HepG2 (cell line): ENCODE measurements around the gene RANBP3L. TPM values are rescaled to one million over a fixed set of nuclear protein-coding genes. Genes with fewer than 3 reads are reported as not detected.

Experiments used
- ETS1 ChIP-seq: sonication (generic); formaldehyde crosslinking; IDR thresholded peaks from 2 replicates; pipeline ENCODE4 v1.4.0; 2020; ENCODE audit warnings: missing genetic modification reagents
- FOXA1 ChIP-seq, 2 experiments: fragments of 450-650 bp in 1 of 2; sonication (generic) in 1 of 2; formaldehyde crosslinking in 1 of 2; IDR thresholded peaks; 2 replicates each; pipeline versions ENCODE4 v1.4.0 to v1.6.1; 2016 to 2020; ENCODE audit warnings: missing genetic modification reagents in 1 of 2
- FOXA3 ChIP-seq: IDR thresholded peaks from 2 replicates; pipeline ENCODE4 v1.6.1; 2016; ENCODE audit warnings: missing genetic modification reagents, missing compliant biosample characterization
- FOXP1 ChIP-seq, 2 experiments: fragments of 450-650 bp in 1 of 2; IDR thresholded peaks; 2 replicates each; pipeline ENCODE4 v1.6.1; 2017 to 2018; ENCODE audit warnings: antibody characterized with exemption in 1 of 2
- GATA4 ChIP-seq: sonication (generic); IDR thresholded peaks from 2 replicates; pipeline ENCODE4 v1.6.1; 2016; ENCODE audit warnings: antibody characterized with exemption, low read depth, borderline replicate concordance
- HMG20B ChIP-seq: conservative IDR thresholded peaks from 2 replicates; pipeline ENCODE4 v1.6.1; 2016; ENCODE audit warnings: missing genetic modification reagents, missing compliant biosample characterization
- HNF4G ChIP-seq, 2 experiments: sonication (generic) in 1 of 2; formaldehyde crosslinking in 1 of 2; IDR thresholded peaks; 2 replicates each; pipeline versions ENCODE4 v1.4.0 to v1.6.1; 2011 to 2020; ENCODE audit warnings: borderline replicate concordance in 2 of 2, low read depth in 2 of 2, mild to moderate bottlenecking in 2 of 2, low read length in 1 of 2, missing genetic modification reagents in 1 of 2, moderate library complexity in 1 of 2
- HOXA5 ChIP-seq: sonication (generic); formaldehyde crosslinking; IDR thresholded peaks from 2 replicates; pipeline ENCODE4 v1.4.0; 2020; ENCODE audit warnings: missing genetic modification reagents
- MXD3 ChIP-seq: IDR thresholded peaks from 2 replicates; pipeline ENCODE4 v1.6.1; 2016; ENCODE audit warnings: mild to moderate bottlenecking, missing biosample characterization, missing genetic modification reagents
- NFIC ChIP-seq: IDR thresholded peaks from 2 replicates; pipeline ENCODE4 v1.6.1; 2012; ENCODE audit warnings: mild to moderate bottlenecking, low read length, inconsistent platforms
- NR2C2 ChIP-seq: sonication (generic); formaldehyde crosslinking; IDR thresholded peaks from 2 replicates; pipeline ENCODE4 v1.4.0; 2020; ENCODE audit warnings: missing genetic modification reagents, mild to moderate bottlenecking, moderate library complexity, borderline replicate concordance
- SALL1 ChIP-seq: sonication (generic); formaldehyde crosslinking; IDR thresholded peaks from 2 replicates; pipeline ENCODE4 v1.8.0; 2022; ENCODE audit warnings: mild to moderate bottlenecking, missing genetic modification reagents
- SNAI1 ChIP-seq: sonication (generic); formaldehyde crosslinking; IDR thresholded peaks from 2 replicates; pipeline ENCODE4 v1.5.0; 2020; ENCODE audit warnings: mild to moderate bottlenecking, missing genetic modification reagents, borderline replicate concordance
- SOX6 ChIP-seq, 2 experiments: fragments of 450-650 bp in 1 of 2; sonication (generic) in 1 of 2; formaldehyde crosslinking in 1 of 2; IDR thresholded peaks; 2 replicates each; pipeline versions ENCODE4 v1.4.0 to v1.6.1; 2017 to 2020; ENCODE audit warnings: antibody characterized with exemption in 1 of 2, mild to moderate bottlenecking in 1 of 2, missing genetic modification reagents in 1 of 2
- ZBTB39 ChIP-seq: sonication (generic); formaldehyde crosslinking; IDR thresholded peaks from 2 replicates; pipeline ENCODE4 v1.5.0; 2020; ENCODE audit warnings: missing genetic modification reagents
- ZBTB8A ChIP-seq: sonication (generic); formaldehyde crosslinking; IDR thresholded peaks from 2 replicates; pipeline ENCODE4 v1.4.0; 2020; ENCODE audit warnings: mild to moderate bottlenecking, low read depth, missing genetic modification reagents, borderline replicate concordance
- ZNF138 ChIP-seq: sonication (generic); formaldehyde crosslinking; IDR thresholded peaks from 2 replicates; pipeline ENCODE4 v1.5.0; 2020; ENCODE audit warnings: mild to moderate bottlenecking, low read depth, missing genetic modification reagents
- ZNF446 ChIP-seq: sonication (generic); formaldehyde crosslinking; IDR thresholded peaks from 2 replicates; pipeline ENCODE4 v1.5.0; 2020; ENCODE audit warnings: mild to moderate bottlenecking, missing genetic modification reagents
- ZNF496 ChIP-seq: sonication (generic); formaldehyde crosslinking; IDR thresholded peaks from 2 replicates; pipeline ENCODE4 v1.8.1; 2023; ENCODE audit warnings: mild to moderate bottlenecking, moderate library complexity, missing genetic modification reagents; ENCODE audit not compliant: insufficient replicate concordance
- ZNF770 ChIP-seq: sonication (generic); formaldehyde crosslinking; IDR thresholded peaks from 2 replicates; pipeline ENCODE4 v1.5.0; 2020; ENCODE audit warnings: mild to moderate bottlenecking, missing genetic modification reagents
- ZNF776 ChIP-seq: sonication (generic); formaldehyde crosslinking; IDR thresholded peaks from 2 replicates; pipeline ENCODE4 v1.4.0; 2020; ENCODE audit warnings: mild to moderate bottlenecking, missing genetic modification reagents
- ZSCAN30 ChIP-seq: sonication (generic); formaldehyde crosslinking; IDR thresholded peaks from 2 replicates; pipeline ENCODE4 v1.5.0; 2020; ENCODE audit warnings: mild to moderate bottlenecking, missing genetic modification reagents
- polyA plus RNA-seq, 8 experiments: library from polyadenylated mRNA; depleted of rRNA in 3 of 8; stranded (reverse) in 7 of 8; unstranded in 1 of 8; fragments of >200 nt; fragmentation: Illumina TruSeq in 4 of 8; extraction: Trizol in 4 of 8; gene quantifications; 2 replicates each; pipeline versions ENCODE4 v1.2.1 to v1.2.3, GENCODE V29; 2011 to 2016; ENCODE audit warnings: low read depth in 4 of 8, missing spikeins in 1 of 8, mixed read lengths in 1 of 8; ENCODE audit not compliant: insufficient read depth in 1 of 8
- total RNA-seq, 5 experiments: library from RNA; depleted of rRNA; stranded (reverse); fragments of >200 nt; fragmentation: Illumina TruSeq; extraction: Trizol; gene quantifications; 2 replicates each; pipeline ENCODE4 v1.2.3, GENCODE V29; 2016; ENCODE audit warnings: low read depth in 1 of 5

Gene RANBP3L
- total and polyA plus RNA-seq, 2 of the 13 experiments (the other 11 are each of a cell fraction or from before 2014, with no cell fraction given): 0.09 TPM; not detected in 1

- TF ChIP-seq GATA4 (peak; percentile 76; the same call in 1 of the 2 replicates), ZBTB39 (peak; percentile 48; the same call in 1 of the 2 replicates), SNAI1 (no peak), HNF4G (IDR thresholded peaks at IDR 0.05; ENCODE audit: borderline replicate concordance, low read depth, low read length) (0 out of 2 replicates have a peak, but pooled peaks have one; percentile 5), HNF4G (CRISPR knock-in tag; IDR thresholded peaks at IDR 0.05; ENCODE audit: borderline replicate concordance, low read depth) (no peak), SALL1 (CRISPR knock-in tag) (peak; percentile 18; the same call in 1 of the 2 replicates), SOX6 (IDR thresholded peaks at IDR 0.05) (no peak), SOX6 (CRISPR knock-in tag; IDR thresholded peaks at IDR 0.05) (peak; percentile 85), ZBTB8A (no peak), ZNF770 (CRISPR knock-in tag) (no peak), ETS1 (CRISPR knock-in tag) (no peak), HMG20B (0 out of 2 replicates have a peak, but pooled peaks have one; percentile 51), ZNF138 (no peak), NFIC (peak; percentile 82; the same call in 1 of the 2 replicates), ZNF446 (CRISPR knock-in tag) (no peak), ZNF776 (CRISPR knock-in tag) (no peak), NR2C2 (CRISPR knock-in tag) (peak; percentile 36; the same call in 1 of the 2 replicates), HOXA5 (CRISPR knock-in tag) (0 out of 2 replicates have a peak, but pooled peaks have one; percentile 22), ZSCAN30 (CRISPR knock-in tag) (no peak), MXD3 (CRISPR knock-in tag) (no peak), FOXA1 (IDR thresholded peaks at IDR 0.05) (peak; percentile 52), FOXA1 (CRISPR knock-in tag; IDR thresholded peaks at IDR 0.05) (peak; percentile 81), FOXA3 (CRISPR knock-in tag) (peak; percentile 95), FOXP1 (IDR thresholded peaks at IDR 0.05) (no peak), FOXP1 (CRISPR knock-in tag; IDR thresholded peaks at IDR 0.05) (peak; percentile 87), ZNF496 (CRISPR knock-in tag) (no peak)
Observed at GRCh38 chr5:36239370-36240293, 62.1 kb downstream of the RANBP3L start (continued).
